ENCODE measurements around the gene MDN1.

Gene MDN1

GRCh38 chr6:89836639-89837222, 17.1 kb upstream of the MDN1 start:
- no peak for ATAC-seq
- TF ChIP-seq GLIS3 (CRISPR knock-in tag; IDR thresholded peaks at IDR 0.05) = no peak
- no peak for TF ChIP-seq ZC3H10 (CRISPR knock-in tag; IDR thresholded peaks at IDR 0.05)
- TF ChIP-seq ISL1 (CRISPR knock-in tag; IDR thresholded peaks at IDR 0.05) = no peak
- no peak for TF ChIP-seq ZFP3 (CRISPR knock-in tag; IDR thresholded peaks at IDR 0.05)
- TF ChIP-seq ZFP30 (CRISPR knock-in tag; IDR thresholded peaks at IDR 0.05) = no peak
- TF ChIP-seq ARNTL (CRISPR knock-in tag; IDR thresholded peaks at IDR 0.05; ENCODE audit: borderline replicate concordance, low read depth) = no peak
- TF ChIP-seq OSR1 (CRISPR knock-in tag; IDR thresholded peaks at IDR 0.05) = no peak

- TF ChIP-seq CSDC2 (CRISPR knock-in tag; IDR thresholded peaks at IDR 0.05) (no peak), GLIS3 (CRISPR knock-in tag; IDR thresholded peaks at IDR 0.05) (no peak), ZFP3 (CRISPR knock-in tag; IDR thresholded peaks at IDR 0.05) (no peak), PPARA (CRISPR knock-in tag; IDR thresholded peaks at IDR 0.05; ENCODE audit: borderline replicate concordance) (no peak), ZNF70 (CRISPR knock-in tag; IDR thresholded peaks at IDR 0.05) (no peak), ZNF565 (CRISPR knock-in tag; conservative IDR thresholded peaks at IDR 0.05; ENCODE audit: low read depth) (no peak), TOX (CRISPR knock-in tag; IDR thresholded peaks at IDR 0.05; ENCODE audit: borderline replicate concordance) (no peak), ZC3H10 (CRISPR knock-in tag; IDR thresholded peaks at IDR 0.05) (no peak)
- no peak for ATAC-seq
Measured at GRCh38 chr6:89834884-89835792, 15.5 kb upstream of the MDN1 start.

- no peak for TF ChIP-seq ZFP30 (CRISPR knock-in tag; IDR thresholded peaks at IDR 0.05)
- no peak for TF ChIP-seq PPARA (CRISPR knock-in tag; IDR thresholded peaks at IDR 0.05; ENCODE audit: borderline replicate concordance)
- TF ChIP-seq ZNF565 (CRISPR knock-in tag; conservative IDR thresholded peaks at IDR 0.05; ENCODE audit: low read depth) = no peak
- TF ChIP-seq GLIS3 (CRISPR knock-in tag; IDR thresholded peaks at IDR 0.05) = no peak
- TF ChIP-seq ARNTL (CRISPR knock-in tag; IDR thresholded peaks at IDR 0.05; ENCODE audit: borderline replicate concordance, low read depth) = no peak
- no peak for TF ChIP-seq CREB5 (CRISPR knock-in tag; IDR thresholded peaks at IDR 0.05; ENCODE audit: low read depth)
- no peak for TF ChIP-seq CSRNP3 (CRISPR knock-in tag; IDR thresholded peaks at IDR 0.05)
- no peak for TF ChIP-seq POU6F1 (CRISPR knock-in tag; IDR thresholded peaks at IDR 0.05; ENCODE audit: borderline replicate concordance, low read depth)
- no peak for TF ChIP-seq ESRRG (CRISPR knock-in tag; IDR thresholded peaks at IDR 0.05)
- TF ChIP-seq SNAI2 (CRISPR knock-in tag; IDR thresholded peaks at IDR 0.05) = no peak
- no peak for TF ChIP-seq TOX (CRISPR knock-in tag; IDR thresholded peaks at IDR 0.05; ENCODE audit: borderline replicate concordance)
- no peak for TF ChIP-seq ZC3H10 (CRISPR knock-in tag; IDR thresholded peaks at IDR 0.05)
- TF ChIP-seq ISL1 (CRISPR knock-in tag; IDR thresholded peaks at IDR 0.05) = no peak
- no peak for TF ChIP-seq BACH2 (CRISPR knock-in tag; IDR thresholded peaks at IDR 0.05; ENCODE audit: borderline replicate concordance)
- TF ChIP-seq ZNF8 (CRISPR knock-in tag; IDR thresholded peaks at IDR 0.05) = no peak
- no peak for TF ChIP-seq ZFP3 (CRISPR knock-in tag; IDR thresholded peaks at IDR 0.05)
- TF ChIP-seq RARB (CRISPR knock-in tag; IDR thresholded peaks at IDR 0.05) = no peak
- no peak for TF ChIP-seq OSR1 (CRISPR knock-in tag; IDR thresholded peaks at IDR 0.05)
- ATAC-seq = no peak
Measured at GRCh38 chr6:89830170-89830809, 10.7 kb upstream of the MDN1 start.

- ATAC-seq = peak; percentile 99
- TF ChIP-seq TOX (CRISPR knock-in tag; IDR thresholded peaks at IDR 0.05; ENCODE audit: borderline replicate concordance) = no peak
- TF ChIP-seq ESRRG (CRISPR knock-in tag; IDR thresholded peaks at IDR 0.05) = no peak
- no peak for TF ChIP-seq TSHZ2 (CRISPR knock-in tag; IDR thresholded peaks at IDR 0.05)
- no peak for TF ChIP-seq CREB5 (CRISPR knock-in tag; IDR thresholded peaks at IDR 0.05; ENCODE audit: low read depth)
- TF ChIP-seq CSDC2 (CRISPR knock-in tag; IDR thresholded peaks at IDR 0.05) = no peak
- no peak for TF ChIP-seq GLIS3 (CRISPR knock-in tag; IDR thresholded peaks at IDR 0.05)
- no peak for TF ChIP-seq OSR1 (CRISPR knock-in tag; IDR thresholded peaks at IDR 0.05)
- no peak for TF ChIP-seq ARNTL (CRISPR knock-in tag; IDR thresholded peaks at IDR 0.05; ENCODE audit: borderline replicate concordance, low read depth)
- no peak for TF ChIP-seq SNAI2 (CRISPR knock-in tag; IDR thresholded peaks at IDR 0.05)
- no peak for TF ChIP-seq ZFP30 (CRISPR knock-in tag; IDR thresholded peaks at IDR 0.05)
Measured at GRCh38 chr6:89829472-89830169, 10.0 kb upstream of the MDN1 start, which contains the start of gene CASP8AP2. Gene CASP8AP2, plus strand, starts transcription at chr6:89829880.
